Transverse colon (tissue), 4 donors: ENCODE data around the gene EPHB4. TPM values are rescaled to one million over a fixed set of nuclear protein-coding genes. Genes with fewer than 3 reads are reported as not detected.

Source experiments
- DNase-seq: peaks from one replicate; pipeline ENCODE4 v3.0.0-alpha.2; 2019
- H3K27ac ChIP-seq, 4 donors: fragments of 200-600 bp; sonication (generic); 2 replicates each; pipeline ENCODE4 v1.5.1; 2016 to 2018; ENCODE audit warnings: inconsistent platforms in 4 of 4
- H3K27me3 ChIP-seq: fragments of 200-600 bp; sonication (generic); 2 replicates; pipeline ENCODE4 v1.5.1; 2017; ENCODE audit warnings: inconsistent platforms
- H3K36me3 ChIP-seq, 4 donors: fragments of 200-600 bp; sonication (generic); 2 replicates each; pipeline ENCODE4 v1.5.1; 2017 to 2019; ENCODE audit warnings: inconsistent platforms in 4 of 4
- H3K4me1 ChIP-seq, 4 donors: fragments of 200-600 bp; sonication (generic); 2 replicates each; pipeline ENCODE4 v1.5.1; 2017 to 2020; ENCODE audit warnings: inconsistent platforms in 4 of 4
- H3K4me3 ChIP-seq, 4 donors: fragments of 200-600 bp; sonication (generic); 1 replicate in 1 of 4; 2 replicates in 3 of 4; pipeline versions ENCODE4 v1.5.1 to v1.6.1; 2017 to 2019; ENCODE audit warnings: inconsistent platforms in 4 of 4
- H3K9me3 ChIP-seq, 2 donors: fragments of 200-600 bp; sonication (generic); 2 replicates each; pipeline ENCODE4 v1.5.1; 2017 to 2019; ENCODE audit warnings: inconsistent platforms in 2 of 2
- EP300 ChIP-seq: sonication (generic); formaldehyde crosslinking; IDR thresholded peaks from one replicate; pipeline ENCODE4 v1.6.1; 2017; ENCODE audit warnings: antibody characterized with exemption, low read depth
- POLR2A ChIP-seq: fragments of 450-650 bp; IDR thresholded peaks from one replicate; pipeline ENCODE4 v1.6.1; 2016; ENCODE audit warnings: antibody characterized with exemption, mild to moderate bottlenecking, moderate library complexity
- POLR2AphosphoS5 ChIP-seq, 3 donors: sonication (generic); formaldehyde crosslinking; IDR thresholded peaks; one replicate each; pipeline ENCODE4 v1.6.1; 2016; ENCODE audit warnings: antibody characterized with exemption in 3 of 3
- WGBS, 2 donors: methylation state at CpG; one replicate each; pipeline ENCODE4 v1.1.5; 2018; ENCODE audit warnings: low coverage in 1 of 2; 5-methylcytosine and 5-hydroxymethylcytosine counted together
- in situ Hi-C, 4 donors: fragments of 200-750 bp; cut with MboI; loops; one replicate each; pipeline versions ENCODE4 v1.15.0 to v1.15.1; 2017; ENCODE audit warnings: low sequenced_read_pairs in 3 of 4, low pct_ligation_motif_present in 1 of 4, low pct_unique_long_range_greater_than_20kb in 1 of 4
- intact Hi-C: fragments of 100-400 bp; cut with DNase I; formaldehyde crosslinking; loops from one replicate; pipeline ENCODE4 v1.15.1; 2023; ENCODE audit warnings: low total_unique reads
- total RNA-seq, 4 donors: library from RNA; depleted of rRNA; stranded (reverse); fragments of >200 nt; gene quantifications; one replicate each; pipeline ENCODE4 v1.1.0, GENCODE V29; 2016
- TF ChIP-seq, protein P1 (sequence below), 5 experiments: fragments of 200-600 bp in 3 of 5; fragments of 450-650 bp in 2 of 5; sonication (generic) in 3 of 5; IDR thresholded peaks; 1 replicate in 2 of 5; 2 replicates in 3 of 5; pipeline ENCODE4 v1.5.1; 2016 to 2017; ENCODE audit warnings: antibody characterized with exemption in 5 of 5, inconsistent platforms in 3 of 5, mild to moderate bottlenecking in 2 of 5, moderate library complexity in 1 of 5

EPHB4 gene
- total RNA-seq, 4 donors from 2014 or later, result 23.2 to 95.5 (median 43.5) TPM

DNA sequence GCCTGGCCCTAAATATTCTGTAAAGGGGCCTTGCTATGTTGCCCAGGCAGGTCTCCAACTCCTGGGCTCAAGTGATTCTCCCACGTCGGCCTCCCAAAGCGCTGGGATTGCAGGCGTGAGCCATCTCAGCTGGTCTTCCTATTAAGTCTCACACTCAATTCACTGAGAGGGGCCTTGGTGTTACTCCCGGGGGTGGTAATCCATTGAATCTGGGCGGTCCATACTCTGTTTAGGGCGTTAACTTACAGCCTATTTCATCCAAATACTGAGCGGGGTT lies 46.9 kb upstream of the EPHB4 start:
- peaks cover 11 to 45% (median 24%) of the 10 kb centered on the region in 4 donors for H3K4me1 ChIP-seq
- WGBS, 2 donors, result 67% methylated on average over 8 of the region's 8 CpGs; no CpG with 5 or more reads in 1 of the 2 donors
- peak overlapping the region; percentile 93 to 96 (median 95) for H3K27ac ChIP-seq
- in situ Hi-C loops (loop anchor here in 1 of 4 donors (25.0 kb wide), 1 partner anchor 162 kb away; the partner anchor contains the start of genes EPO and POP7), intact Hi-C loops (no loop called here)
- H3K36me3 ChIP-seq, result peaks cover 0 to 4% (median 0%) of the 10 kb centered on the region in 4 donors
- H3K9me3 ChIP-seq, result no peaks in the 10 kb centered on the region
- peak overlapping the region; percentile 47 to 91 (median 87) for H3K4me3 ChIP-seq
- H3K27me3 ChIP-seq, result no peaks in the 10 kb centered on the region
- TF ChIP-seq POLR2AphosphoS5 (IDR thresholded peaks at IDR 0.05) (no peak), EP300 (no peak), POLR2A (no peak)
- TF ChIP-seq, protein P1, sequence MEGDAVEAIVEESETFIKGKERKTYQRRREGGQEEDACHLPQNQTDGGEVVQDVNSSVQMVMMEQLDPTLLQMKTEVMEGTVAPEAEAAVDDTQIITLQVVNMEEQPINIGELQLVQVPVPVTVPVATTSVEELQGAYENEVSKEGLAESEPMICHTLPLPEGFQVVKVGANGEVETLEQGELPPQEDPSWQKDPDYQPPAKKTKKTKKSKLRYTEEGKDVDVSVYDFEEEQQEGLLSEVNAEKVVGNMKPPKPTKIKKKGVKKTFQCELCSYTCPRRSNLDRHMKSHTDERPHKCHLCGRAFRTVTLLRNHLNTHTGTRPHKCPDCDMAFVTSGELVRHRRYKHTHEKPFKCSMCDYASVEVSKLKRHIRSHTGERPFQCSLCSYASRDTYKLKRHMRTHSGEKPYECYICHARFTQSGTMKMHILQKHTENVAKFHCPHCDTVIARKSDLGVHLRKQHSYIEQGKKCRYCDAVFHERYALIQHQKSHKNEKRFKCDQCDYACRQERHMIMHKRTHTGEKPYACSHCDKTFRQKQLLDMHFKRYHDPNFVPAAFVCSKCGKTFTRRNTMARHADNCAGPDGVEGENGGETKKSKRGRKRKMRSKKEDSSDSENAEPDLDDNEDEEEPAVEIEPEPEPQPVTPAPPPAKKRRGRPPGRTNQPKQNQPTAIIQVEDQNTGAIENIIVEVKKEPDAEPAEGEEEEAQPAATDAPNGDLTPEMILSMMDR (IDR thresholded peaks at IDR 0.05), result no peak
- DNase-seq, result no peak

DNA sequence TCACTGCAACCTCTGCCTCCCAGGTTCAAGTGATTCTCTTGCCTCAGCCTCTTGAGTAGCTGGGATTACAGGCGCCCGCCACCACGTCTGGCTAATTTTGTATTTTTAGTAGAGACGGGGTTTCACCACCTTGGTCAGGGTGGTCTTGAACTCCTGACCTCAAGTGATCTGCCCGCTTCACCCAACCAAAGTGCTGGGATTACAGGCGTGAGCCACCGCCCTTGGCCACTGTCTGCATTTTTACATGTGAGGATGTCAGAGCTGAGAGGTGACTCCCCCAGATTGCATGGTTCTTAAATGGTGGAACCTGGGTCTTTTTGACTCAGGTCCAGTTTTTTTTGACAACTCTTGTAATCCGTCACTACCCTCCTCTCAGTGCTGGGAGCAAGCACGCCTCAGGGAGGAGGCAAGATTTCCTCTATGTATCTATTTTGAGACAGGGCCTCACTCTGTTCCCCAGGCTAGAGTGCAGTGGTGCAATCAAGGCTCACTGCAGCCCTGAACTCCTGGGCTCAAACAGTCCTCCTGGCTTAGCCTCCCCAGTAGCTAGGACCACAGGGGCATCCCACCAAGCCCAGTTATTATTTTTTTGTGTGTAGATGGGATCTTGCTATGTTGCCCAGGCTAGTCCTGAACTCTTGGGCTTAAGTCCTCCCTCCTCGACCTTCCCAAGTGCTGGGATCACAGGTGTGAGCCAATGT lies 46.4 kb upstream of the EPHB4 start:
- intact Hi-C loops (no loop called here), in situ Hi-C loops (loop anchor here in 1 of 4 donors (25.0 kb wide), 1 partner anchor 161 kb away; the partner anchor contains the start of genes EPO and POP7)
- H3K36me3 ChIP-seq, result peaks cover 0 to 4% (median 0%) of the 10 kb centered on the region in 4 donors

DNA sequence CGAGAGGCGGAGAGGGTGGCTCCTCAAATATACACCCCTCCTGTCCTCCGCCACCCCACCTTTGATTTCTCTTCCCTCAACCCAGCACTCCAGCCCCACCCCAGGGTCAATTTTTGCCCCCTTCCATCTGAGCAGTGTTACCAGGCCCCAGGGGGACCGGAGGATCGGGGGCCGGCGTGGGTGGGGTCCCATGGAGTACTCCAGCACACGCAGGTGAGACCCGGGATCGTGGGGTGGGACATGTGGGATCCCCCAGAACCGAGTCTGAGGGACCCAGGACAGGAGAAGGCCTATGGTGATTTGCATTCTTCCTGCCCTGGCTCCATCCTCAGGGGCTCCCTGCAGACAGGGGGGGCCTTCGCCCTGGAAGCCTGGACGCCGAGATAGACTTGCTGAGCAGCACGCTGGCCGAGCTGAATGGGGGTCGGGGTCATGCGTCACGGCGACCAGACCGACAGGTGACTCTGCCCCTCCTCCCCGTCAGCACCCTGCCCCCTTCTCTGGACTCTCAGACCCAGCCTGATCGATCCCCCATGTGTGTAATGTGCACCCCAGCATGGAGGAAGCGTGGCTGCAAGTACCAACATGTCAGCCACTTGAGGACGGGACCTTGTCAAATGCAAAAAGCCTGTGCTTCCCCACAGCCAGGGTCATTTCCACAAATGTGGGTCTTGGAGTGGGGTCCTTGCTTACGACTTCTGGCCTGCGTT lies 40.6 kb upstream of the EPHB4 start:
- in situ Hi-C loops, result loop anchor here in 1 of 4 donors (25.0 kb wide), 1 partner anchor 156 kb away; the partner anchor contains the start of genes EPO and POP7
- H3K27me3 ChIP-seq, result no peaks in the 10 kb centered on the region
- DNase-seq, result peak; percentile 50

More for the DNA sequence above, 46.4 kb upstream of the EPHB4 start:
- Histone ChIP-seq H3K4me1 (peaks cover 11 to 41% (median 28%) of the 10 kb centered on the region in 4 donors), H3K27me3 (no peaks in the 10 kb centered on the region), H3K9me3 (no peaks in the 10 kb centered on the region), H3K4me3 (peak overlapping the region in 2 of 4 donors; percentile 89 to 91), H3K27ac (peak overlapping the region; percentile 93 to 96 (median 95))
- no peak for DNase-seq
- TF ChIP-seq, protein P1 (IDR thresholded peaks at IDR 0.05), result no peak
- TF ChIP-seq POLR2A (no peak), EP300 (no peak)
- 89 to 94% methylated on average over 6 to 10 of the region's 10 CpGs for WGBS, 2 donors

More for the DNA sequence above, 40.6 kb upstream of the EPHB4 start:
- Histone ChIP-seq H3K9me3 (no peaks in the 10 kb centered on the region), H3K27ac (peak overlapping the region; percentile 92 to 97 (median 96)), H3K36me3 (peaks cover 0 to 4% (median 0%) of the 10 kb centered on the region in 4 donors), H3K4me3 (peak overlapping the region; percentile 67 to 74 (median 70)), H3K4me1 (peaks cover 11 to 39% (median 34%) of the 10 kb centered on the region in 4 donors)
- WGBS, 2 donors, result 26% methylated on average over 25 of the region's 27 CpGs; no CpG with 5 or more reads in 1 of the 2 donors
- intact Hi-C loops, result no loop called here
- TF ChIP-seq EP300 (no peak), POLR2A (no peak), POLR2AphosphoS5 (IDR thresholded peaks at IDR 0.05) (no peak)
- TF ChIP-seq, protein P1 (IDR thresholded peaks at IDR 0.05), result no peak
